Fibroblast of skin of abdomen (primary cell): ENCODE data around the gene AGAP2.
"Not testable (repeated sequence)": the region's sequence is repeated elsewhere in the genome, so short reads cannot be mapped to it uniquely, and the experiment has no call there.

Experiments used
- DNase-seq: peaks from one replicate; pipeline ENCODE4 v3.0.0-alpha.2; 2013

The AGAP2 gene

DNA sequence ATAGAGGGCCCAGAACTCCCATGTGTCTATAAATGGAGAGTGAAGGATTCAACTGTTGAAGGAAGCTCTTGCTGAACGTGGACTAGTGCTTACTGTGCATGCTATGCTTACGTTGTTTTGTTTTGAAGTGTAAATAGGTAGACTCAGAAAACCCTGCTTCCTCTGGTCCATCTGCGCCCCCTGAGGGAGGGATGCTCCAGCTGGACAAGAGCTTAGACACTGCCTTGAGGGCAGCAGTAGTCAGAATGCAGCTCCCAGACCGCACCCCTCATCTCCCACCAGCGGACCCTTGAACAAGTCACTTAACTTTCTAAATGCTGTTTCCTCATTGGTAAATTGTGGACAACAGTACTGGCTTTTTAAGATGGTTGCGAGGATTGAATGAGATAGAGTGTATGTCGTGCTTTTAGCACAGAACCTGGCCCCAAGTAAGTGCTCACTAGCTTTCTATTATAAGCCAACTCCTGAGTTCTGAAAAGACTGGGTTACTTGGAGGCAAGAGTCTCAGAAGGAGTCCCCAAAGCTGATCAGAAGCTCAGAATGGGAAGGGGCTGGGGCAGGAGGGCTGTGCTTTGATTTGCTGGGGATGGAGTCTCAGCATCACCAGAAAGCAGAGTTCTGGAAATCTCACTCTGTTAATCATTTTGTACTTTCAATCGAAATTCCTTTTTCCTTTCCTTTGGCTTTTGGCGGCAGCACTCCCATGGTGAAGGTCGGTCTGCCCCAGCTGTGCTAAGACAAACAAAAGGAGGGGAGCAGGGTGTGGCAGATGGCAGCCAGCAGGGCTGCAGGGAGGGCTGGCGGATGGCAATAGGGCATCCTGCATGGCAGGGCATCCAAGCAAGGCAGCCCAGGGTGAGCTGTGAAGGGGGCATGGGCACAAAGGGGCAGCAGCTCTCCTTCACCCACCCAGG is 15.6 kb downstream of the AGAP2 start:
- no peak for DNase-seq

- not testable (repeated sequence) for DNase-seq
Measured at GRCh38 chr12:57721846-57722608, 16.5 kb downstream of the AGAP2 start.

DNA sequence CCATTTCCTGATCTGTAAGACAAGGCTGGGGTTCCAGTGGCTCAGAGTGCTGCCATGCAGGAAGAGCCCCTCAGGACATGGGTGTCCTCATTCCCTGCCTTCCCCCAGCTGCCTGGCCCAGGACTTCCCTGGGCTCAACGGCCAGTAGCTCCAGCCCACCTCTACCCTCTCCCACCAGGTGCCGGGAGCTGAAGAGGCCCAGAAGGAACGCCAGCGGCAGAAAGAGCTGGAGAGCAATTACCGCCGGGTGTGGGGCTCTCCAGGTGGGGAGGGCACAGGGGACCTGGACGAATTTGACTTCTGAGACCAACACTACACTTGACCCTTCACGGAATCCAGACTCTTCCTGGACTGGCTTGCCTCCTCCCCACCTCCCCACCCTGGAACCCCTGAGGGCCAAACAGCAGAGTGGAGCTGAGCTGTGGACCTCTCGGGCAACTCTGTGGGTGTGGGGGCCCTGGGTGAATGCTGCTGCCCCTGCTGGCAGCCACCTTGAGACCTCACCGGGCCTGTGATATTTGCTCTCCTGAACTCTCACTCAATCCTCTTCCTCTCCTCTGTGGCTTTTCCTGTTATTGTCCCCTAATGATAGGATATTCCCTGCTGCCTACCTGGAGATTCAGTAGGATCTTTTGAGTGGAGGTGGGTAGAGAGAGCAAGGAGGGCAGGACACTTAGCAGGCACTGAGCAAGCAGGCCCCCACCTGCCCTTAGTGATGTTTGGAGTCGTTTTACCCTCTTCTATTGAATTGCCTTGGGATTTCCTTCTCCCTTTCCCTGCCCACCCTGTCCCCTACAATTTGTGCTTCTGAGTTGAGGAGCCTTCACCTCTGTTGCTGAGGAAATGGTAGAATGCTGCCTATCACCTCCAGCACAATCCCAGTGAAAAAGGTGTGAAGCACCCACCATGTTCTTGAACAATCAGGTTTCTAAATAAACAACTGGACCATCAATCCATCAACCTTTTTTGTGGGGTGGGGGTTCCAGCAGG is 17.6 kb downstream of the AGAP2 start:
- no peak for DNase-seq

GRCh38 chr12:57719777-57720605 is 18.6 kb downstream of the AGAP2 start:
- no peak for DNase-seq

DNA sequence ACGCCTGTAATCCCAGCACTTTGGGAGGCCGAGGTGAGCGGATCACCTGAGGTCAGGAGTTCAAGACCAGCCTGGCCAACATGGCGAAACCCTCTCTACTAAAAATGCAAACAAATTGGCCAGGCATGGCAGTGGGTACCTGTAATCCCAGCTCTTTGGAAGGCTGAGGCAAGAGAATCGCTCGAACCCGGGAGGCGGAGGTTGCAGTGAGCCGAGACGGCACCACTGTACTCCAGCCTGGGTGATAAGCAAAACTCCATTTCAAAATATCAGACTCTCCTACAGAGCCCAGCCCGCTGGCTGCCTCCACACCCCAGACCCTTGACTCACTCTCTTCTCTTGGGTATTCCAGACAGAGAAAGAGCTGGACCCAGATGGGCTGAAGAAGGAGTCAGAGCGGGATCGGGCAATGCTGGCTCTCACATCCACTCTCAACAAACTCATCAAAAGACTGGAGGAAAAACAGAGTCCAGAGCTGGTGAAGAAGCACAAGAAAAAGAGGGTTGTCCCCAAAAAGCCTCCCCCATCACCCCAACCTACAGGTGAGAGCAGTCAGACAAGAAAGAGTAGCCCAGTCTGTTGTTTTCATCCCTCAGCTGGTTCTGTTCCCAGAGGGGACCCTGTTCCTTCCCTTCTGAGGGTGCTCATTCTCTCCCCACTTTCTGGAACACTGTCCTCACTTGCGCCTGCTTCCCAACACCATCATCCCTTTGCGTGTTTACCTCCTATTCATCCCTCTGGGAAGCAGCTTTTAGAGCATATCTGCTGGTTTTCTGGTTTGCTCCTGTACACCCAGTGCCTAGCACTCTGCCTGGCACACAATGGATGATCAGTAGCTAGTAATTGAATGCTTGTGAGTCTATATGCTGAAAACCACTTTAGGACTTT is 19.7 kb downstream of the AGAP2 start:
- no peak for DNase-seq

DNA sequence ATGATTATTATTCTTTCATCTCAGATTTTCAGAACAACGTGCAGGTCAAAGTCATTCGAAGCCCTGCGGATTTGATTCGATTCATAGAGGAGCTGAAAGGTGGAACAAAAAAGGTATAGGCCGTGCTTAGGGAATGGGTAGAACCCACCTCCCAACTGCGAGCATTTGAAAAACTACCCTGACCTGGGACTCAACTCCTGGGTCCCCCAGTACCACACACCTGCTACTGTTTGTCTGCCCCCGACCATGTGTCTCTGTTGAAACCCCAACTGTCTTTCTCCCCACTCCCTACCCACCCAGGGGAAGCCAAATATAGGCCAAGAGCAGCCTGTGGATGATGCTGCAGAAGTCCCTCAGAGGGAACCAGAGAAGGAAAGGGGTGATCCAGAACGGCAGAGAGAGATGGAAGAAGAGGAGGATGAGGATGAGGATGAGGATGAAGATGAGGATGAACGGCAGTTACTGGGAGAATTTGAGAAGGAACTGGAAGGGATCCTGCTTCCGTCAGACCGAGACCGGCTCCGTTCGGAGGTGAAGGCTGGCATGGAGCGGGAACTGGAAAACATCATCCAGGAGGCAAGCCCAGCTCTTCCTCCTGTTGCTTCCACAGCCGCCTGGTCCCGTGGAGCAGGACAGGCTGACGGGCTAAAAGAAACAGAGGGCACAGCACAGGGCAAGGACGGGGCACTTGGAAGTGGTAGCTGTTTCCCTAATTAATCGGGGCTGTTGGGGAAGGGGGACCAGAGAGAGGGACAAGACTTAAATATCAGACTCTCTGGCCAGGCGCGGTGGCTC is 20.5 kb downstream of the AGAP2 start:
- DNase-seq: no peak

DNA sequence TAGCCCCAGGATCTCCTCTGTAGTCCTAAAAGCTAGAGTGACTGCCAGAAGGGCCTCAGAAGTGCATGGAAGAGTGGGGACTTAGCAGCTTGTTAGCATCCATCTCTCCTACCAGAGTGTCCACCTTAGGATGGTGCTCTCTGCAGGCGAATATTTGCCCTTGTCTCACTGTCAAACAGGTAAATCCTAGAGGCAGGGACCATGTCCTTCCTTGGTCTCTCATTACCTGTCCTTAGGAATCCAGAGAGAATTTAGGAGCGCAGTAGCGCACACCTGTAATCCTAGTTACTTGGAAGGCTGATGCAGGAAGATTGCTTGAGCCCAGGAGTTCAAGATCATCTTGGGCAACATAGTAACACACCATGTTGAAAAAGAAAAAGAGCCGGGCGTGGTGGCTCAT is 21.4 kb downstream of the AGAP2 start:
- DNase-seq: no peak

DNA sequence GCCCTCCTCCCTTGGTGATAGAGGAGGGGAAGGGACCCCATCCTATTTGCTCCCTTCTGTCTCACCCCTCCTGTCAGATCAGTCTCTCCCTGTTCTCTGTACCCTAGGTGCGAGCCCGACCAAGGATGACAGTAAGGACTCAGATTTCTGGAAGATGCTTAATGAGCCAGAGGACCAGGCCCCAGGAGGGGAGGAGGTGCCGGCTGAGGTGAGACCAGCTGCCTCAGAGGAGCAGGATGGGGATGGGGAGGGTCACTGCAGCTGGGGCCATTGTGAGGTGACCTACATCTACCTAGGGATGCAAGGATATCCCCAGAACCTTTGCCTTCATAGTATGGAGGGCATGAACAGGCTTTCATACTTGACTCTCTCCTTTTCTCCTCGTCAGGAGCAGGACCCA is 22.2 kb downstream of the AGAP2 start:
- DNase-seq: no peak

GRCh38 chr12:57715786-57716185 is 22.8 kb downstream of the AGAP2 start:
- no peak for DNase-seq

DNA sequence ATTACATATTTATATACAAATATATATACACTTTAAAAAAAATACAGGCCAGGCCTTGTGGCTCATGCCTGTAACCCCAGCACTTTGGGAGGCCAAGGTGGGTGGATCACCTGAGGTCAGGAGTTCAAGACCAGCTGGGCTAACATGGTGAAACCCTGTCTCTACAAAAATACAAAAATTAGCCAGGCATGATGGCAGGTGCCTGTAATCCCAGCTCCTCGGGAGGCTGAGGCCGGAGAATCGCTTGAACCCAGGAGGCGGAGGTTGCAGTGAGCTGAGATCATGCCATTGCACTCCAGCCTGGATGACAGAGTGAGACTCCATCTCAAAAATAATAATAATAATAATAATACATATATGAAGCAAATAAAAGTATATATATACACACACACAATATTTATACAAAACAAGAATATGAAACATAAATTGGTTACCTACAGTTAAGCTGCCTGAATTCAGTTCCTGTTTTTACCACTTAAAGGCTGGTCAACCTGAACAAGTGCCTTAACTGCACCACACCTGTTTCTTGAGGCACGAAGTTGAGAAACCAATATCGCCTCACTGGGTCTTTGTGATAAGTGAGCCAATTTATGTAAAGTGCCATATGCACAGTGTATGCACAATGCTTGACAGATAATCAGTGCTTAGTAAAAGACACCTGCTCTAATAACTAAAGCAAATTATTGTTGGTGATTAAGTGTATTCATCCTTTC is 23.4 kb downstream of the AGAP2 start:
- DNase-seq: not testable (repeated sequence)

GRCh38 chr12:57713209-57713608 is 25.3 kb downstream of the AGAP2 start:
- no peak for DNase-seq

DNA sequence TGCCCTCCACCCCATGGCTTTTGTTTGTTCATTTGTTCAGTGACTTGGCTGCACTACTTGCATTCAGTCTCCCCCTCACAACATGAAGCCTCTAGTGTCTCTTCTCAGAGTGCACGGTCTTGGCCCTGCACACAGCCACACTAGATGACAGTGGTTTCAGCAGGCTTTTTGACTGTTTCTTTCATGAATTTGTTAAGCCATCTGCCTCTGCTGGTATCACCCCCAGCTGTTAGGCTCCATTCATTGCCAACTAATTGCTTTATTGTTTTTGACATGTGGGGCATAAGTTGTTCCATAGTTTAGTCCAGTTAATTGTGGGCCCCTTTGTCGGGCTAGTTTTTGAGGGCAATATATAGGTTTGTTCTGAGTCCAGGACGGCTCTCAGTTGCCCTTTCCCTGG is 25.8 kb downstream of the AGAP2 start:
- DNase-seq: no peak

- no peak for DNase-seq
Measured at GRCh38 chr12:57708296-57708695, 30.2 kb downstream of the AGAP2 start.

DNA sequence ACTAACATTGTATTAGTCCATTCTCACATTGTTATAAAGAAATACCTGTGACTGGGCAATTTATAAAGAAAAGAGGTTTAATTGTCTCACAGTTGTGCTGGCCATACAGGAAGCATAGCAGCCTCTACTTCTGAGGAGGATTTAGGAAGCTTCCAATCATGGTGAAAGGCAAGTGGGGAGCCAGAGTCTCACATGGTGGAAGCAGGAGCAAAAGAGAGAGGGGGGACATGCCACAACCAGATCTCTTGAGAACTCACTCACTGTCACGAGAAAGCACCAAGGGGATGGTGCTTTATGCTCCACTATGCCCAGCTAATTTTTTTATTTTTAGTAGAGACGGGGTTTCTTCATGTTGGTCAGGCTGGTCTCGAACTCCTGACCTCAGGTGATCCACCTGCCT is 31.3 kb downstream of the AGAP2 start:
- DNase-seq: no peak

- DNase-seq: no peak
Measured at GRCh38 chr12:57700317-57700716, 38.2 kb downstream of the AGAP2 start.

GRCh38 chr12:57698414-57698813 is 40.1 kb downstream of the AGAP2 start:
- no peak for DNase-seq

DNA sequence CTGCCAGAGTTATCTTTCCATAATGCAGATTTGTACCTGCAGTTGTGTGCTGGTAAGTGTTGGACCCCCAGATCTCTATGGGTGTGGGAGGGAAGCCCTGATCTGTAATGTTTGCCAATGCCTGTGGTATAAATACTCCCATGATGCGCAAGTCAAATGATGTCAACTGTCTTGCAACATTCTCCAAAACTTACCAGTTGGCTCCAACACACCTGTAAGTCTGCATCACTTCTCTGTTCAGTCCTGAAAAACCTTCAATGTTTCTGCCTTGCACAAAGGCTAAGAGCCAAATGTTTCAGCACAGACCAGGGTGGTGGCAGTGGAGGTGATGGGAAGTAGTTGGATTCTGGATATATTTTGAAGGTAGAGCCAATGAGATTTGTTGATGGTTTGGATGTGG is 41.5 kb downstream of the AGAP2 start:
- DNase-seq: no peak

GRCh38 chr12:57695770-57696432 is 42.6 kb downstream of the AGAP2 start:
- no peak for DNase-seq
